ENCODE results near the gene CAD.
A peak's percentile ranks its signal among the peaks of the same experiment; 100 is the strongest.

CAD gene

GRCh38 chr2:27250652-27251379, 33.6 kb downstream of the CAD start:
- Histone ChIP-seq H3K27ac (ENCODE audit: low read depth, low read length) (no peak overlapping the region), H3K4me3 (ENCODE audit: low read depth in 1 of 5, low read length in 5 of 5) (no peak overlapping the region), H3K9ac (ENCODE audit: low read length in 5 of 5) (no peak overlapping the region), H3K9me3 (ENCODE audit: control insufficient read depth in 5 of 5, low read length in 5 of 5) (no peaks in the 10 kb centered on the region), H3K27me3 (ENCODE audit: control insufficient read depth in 5 of 5, insufficient read depth in 4 of 5, low read length in 5 of 5) (peaks cover 14 to 40% (median 38%) of the 10 kb centered on the region in 5 donors), H3K36me3 (ENCODE audit: control insufficient read depth in 5 of 5, insufficient read depth in 5 of 5, low read length in 5 of 5) (no peaks in the 10 kb centered on the region), H3K4me1 (ENCODE audit: control insufficient read depth in 5 of 5, insufficient read depth in 5 of 5, low read length in 5 of 5) (peaks cover 0 to 6% (median 0%) of the 10 kb centered on the region in 5 donors)

GRCh38 chr2:27251766-27252165, 34.6 kb downstream of the CAD start:
- Histone ChIP-seq H3K4me3 (ENCODE audit: low read depth in 1 of 5, low read length in 5 of 5) (no peak overlapping the region), H3K9me3 (ENCODE audit: control insufficient read depth in 5 of 5, low read length in 5 of 5) (no peaks in the 10 kb centered on the region), H3K4me1 (ENCODE audit: control insufficient read depth in 5 of 5, insufficient read depth in 5 of 5, low read length in 5 of 5) (peaks cover 0 to 6% (median 0%) of the 10 kb centered on the region in 5 donors), H3K36me3 (ENCODE audit: control insufficient read depth in 5 of 5, insufficient read depth in 5 of 5, low read length in 5 of 5) (no peaks in the 10 kb centered on the region), H3K9ac (ENCODE audit: low read length in 5 of 5) (no peak overlapping the region), H3K27me3 (ENCODE audit: control insufficient read depth in 5 of 5, insufficient read depth in 4 of 5, low read length in 5 of 5) (peaks cover 19 to 47% (median 47%) of the 10 kb centered on the region in 5 donors), H3K27ac (ENCODE audit: low read depth, low read length) (no peak overlapping the region)

- Histone ChIP-seq H3K36me3 (ENCODE audit: control insufficient read depth in 5 of 5, insufficient read depth in 5 of 5, low read length in 5 of 5) (no peaks in the 10 kb centered on the region), H3K4me1 (ENCODE audit: control insufficient read depth in 5 of 5, insufficient read depth in 5 of 5, low read length in 5 of 5) (peaks cover 0 to 4% (median 0%) of the 10 kb centered on the region in 5 donors), H3K9me3 (ENCODE audit: control insufficient read depth in 5 of 5, low read length in 5 of 5) (no peaks in the 10 kb centered on the region), H3K4me3 (ENCODE audit: low read depth in 1 of 5, low read length in 5 of 5) (no peak overlapping the region), H3K27me3 (ENCODE audit: control insufficient read depth in 5 of 5, insufficient read depth in 4 of 5, low read length in 5 of 5) (peaks cover 19 to 64% (median 58%) of the 10 kb centered on the region in 5 donors), H3K9ac (ENCODE audit: low read length in 5 of 5) (no peak overlapping the region), H3K27ac (ENCODE audit: low read depth, low read length) (no peak overlapping the region)
Measured at GRCh38 chr2:27255187-27255586, 38.0 kb downstream of the CAD start.

- Histone ChIP-seq H3K4me3 (ENCODE audit: low read depth in 1 of 5, low read length in 5 of 5) (no peak overlapping the region), H3K9ac (ENCODE audit: low read length in 5 of 5) (no peak overlapping the region), H3K27ac (ENCODE audit: low read depth, low read length) (no peak overlapping the region), H3K4me1 (ENCODE audit: control insufficient read depth in 5 of 5, insufficient read depth in 5 of 5, low read length in 5 of 5) (no peaks in the 10 kb centered on the region), H3K36me3 (ENCODE audit: control insufficient read depth in 5 of 5, insufficient read depth in 5 of 5, low read length in 5 of 5) (no peaks in the 10 kb centered on the region), H3K9me3 (ENCODE audit: control insufficient read depth in 5 of 5, low read length in 5 of 5) (no peaks in the 10 kb centered on the region), H3K27me3 (ENCODE audit: control insufficient read depth in 5 of 5, insufficient read depth in 4 of 5, low read length in 5 of 5) (peaks cover 19 to 64% (median 58%) of the 10 kb centered on the region in 5 donors)
Measured at GRCh38 chr2:27255660-27256059, 38.5 kb downstream of the CAD start.

- peaks cover 0 to 4% (median 0%) of the 10 kb centered on the region in 5 donors for H3K4me1 ChIP-seq (ENCODE audit: control insufficient read depth in 5 of 5, insufficient read depth in 5 of 5, low read length in 5 of 5)
- H3K36me3 ChIP-seq (ENCODE audit: control insufficient read depth in 5 of 5, insufficient read depth in 5 of 5, low read length in 5 of 5), result no peaks in the 10 kb centered on the region
- no peak overlapping the region for H3K4me3 ChIP-seq (ENCODE audit: low read depth in 1 of 5, low read length in 5 of 5)
- no peak overlapping the region for H3K27ac ChIP-seq (ENCODE audit: low read depth, low read length)
- H3K27me3 ChIP-seq (ENCODE audit: control insufficient read depth in 5 of 5, insufficient read depth in 4 of 5, low read length in 5 of 5), result peaks cover 26 to 68% (median 58%) of the 10 kb centered on the region in 5 donors
- H3K9me3 ChIP-seq (ENCODE audit: control insufficient read depth in 5 of 5, low read length in 5 of 5), result no peaks in the 10 kb centered on the region
- no peak overlapping the region for H3K9ac ChIP-seq (ENCODE audit: low read length in 5 of 5)
Measured at GRCh38 chr2:27256855-27257454, 39.8 kb downstream of the CAD start.

GRCh38 chr2:27258051-27258450, 40.9 kb downstream of the CAD start:
- H3K9me3 ChIP-seq (ENCODE audit: control insufficient read depth in 5 of 5, low read length in 5 of 5), result no peaks in the 10 kb centered on the region
- peaks cover 0 to 14% (median 8%) of the 10 kb centered on the region in 5 donors for H3K4me1 ChIP-seq (ENCODE audit: control insufficient read depth in 5 of 5, insufficient read depth in 5 of 5, low read length in 5 of 5)
- H3K27me3 ChIP-seq (ENCODE audit: control insufficient read depth in 5 of 5, insufficient read depth in 4 of 5, low read length in 5 of 5), result peaks cover 26 to 72% (median 64%) of the 10 kb centered on the region in 5 donors
- H3K36me3 ChIP-seq (ENCODE audit: control insufficient read depth in 5 of 5, insufficient read depth in 5 of 5, low read length in 5 of 5), result no peaks in the 10 kb centered on the region
- H3K27ac ChIP-seq (ENCODE audit: low read depth, low read length), result no peak overlapping the region
- H3K4me3 ChIP-seq (ENCODE audit: low read depth in 1 of 5, low read length in 5 of 5), result no peak overlapping the region
- no peak overlapping the region for H3K9ac ChIP-seq (ENCODE audit: low read length in 5 of 5)

GRCh38 chr2:27261241-27261925, 44.2 kb downstream of the CAD start:
- Histone ChIP-seq H3K36me3 (ENCODE audit: control insufficient read depth in 5 of 5, insufficient read depth in 5 of 5, low read length in 5 of 5) (no peaks in the 10 kb centered on the region), H3K27me3 (ENCODE audit: control insufficient read depth in 5 of 5, insufficient read depth in 4 of 5, low read length in 5 of 5) (peaks cover 42 to 78% (median 72%) of the 10 kb centered on the region in 5 donors), H3K9ac (ENCODE audit: low read length in 5 of 5) (no peak overlapping the region), H3K4me3 (ENCODE audit: low read depth in 1 of 5, low read length in 5 of 5) (peak overlapping the region in 1 of 5 donors; percentile 66), H3K27ac (ENCODE audit: low read depth, low read length) (no peak overlapping the region), H3K4me1 (ENCODE audit: control insufficient read depth in 5 of 5, insufficient read depth in 5 of 5, low read length in 5 of 5) (peaks cover 0 to 37% (median 31%) of the 10 kb centered on the region in 5 donors), H3K9me3 (ENCODE audit: control insufficient read depth in 5 of 5, low read length in 5 of 5) (no peaks in the 10 kb centered on the region)

- peaks cover 0 to 37% (median 31%) of the 10 kb centered on the region in 5 donors for H3K4me1 ChIP-seq (ENCODE audit: control insufficient read depth in 5 of 5, insufficient read depth in 5 of 5, low read length in 5 of 5)
- no peaks in the 10 kb centered on the region for H3K9me3 ChIP-seq (ENCODE audit: control insufficient read depth in 5 of 5, low read length in 5 of 5)
- H3K9ac ChIP-seq (ENCODE audit: low read length in 5 of 5), result no peak overlapping the region
- H3K27me3 ChIP-seq (ENCODE audit: control insufficient read depth in 5 of 5, insufficient read depth in 4 of 5, low read length in 5 of 5), result peaks cover 36 to 74% (median 67%) of the 10 kb centered on the region in 5 donors
- H3K4me3 ChIP-seq (ENCODE audit: low read depth in 1 of 5, low read length in 5 of 5), result peak overlapping the region in 1 of 5 donors; percentile 66
- H3K27ac ChIP-seq (ENCODE audit: low read depth, low read length), result no peak overlapping the region
- no peaks in the 10 kb centered on the region for H3K36me3 ChIP-seq (ENCODE audit: control insufficient read depth in 5 of 5, insufficient read depth in 5 of 5, low read length in 5 of 5)
Measured at GRCh38 chr2:27261926-27262298, 44.7 kb downstream of the CAD start.

- H3K4me3 ChIP-seq (ENCODE audit: low read depth in 1 of 5, low read length in 5 of 5), result peak within 1 kb of the TSS; percentile 22 to 66 (median 58)
- H3K27me3 ChIP-seq (ENCODE audit: control insufficient read depth in 5 of 5, insufficient read depth in 4 of 5, low read length in 5 of 5), result peaks cover 32 to 72% (median 66%) of the 10 kb centered on the region in 5 donors
- no peak within 1 kb of the TSS for H3K27ac ChIP-seq (ENCODE audit: low read depth, low read length)
- H3K36me3 ChIP-seq (ENCODE audit: control insufficient read depth in 5 of 5, insufficient read depth in 5 of 5, low read length in 5 of 5), result no peaks in the 10 kb centered on the region
- H3K4me1 ChIP-seq (ENCODE audit: control insufficient read depth in 5 of 5, insufficient read depth in 5 of 5, low read length in 5 of 5), result peaks cover 0 to 37% (median 31%) of the 10 kb centered on the region in 5 donors
- no peaks in the 10 kb centered on the region for H3K9me3 ChIP-seq (ENCODE audit: control insufficient read depth in 5 of 5, low read length in 5 of 5)
- H3K9ac ChIP-seq (ENCODE audit: low read length in 5 of 5), result peak within 1 kb of the TSS in 2 of 5 donors; percentile 58 to 63
Measured at GRCh38 chr2:27262379-27263286, 45.5 kb downstream of the CAD start, which contains the start of gene SLC30A3. Gene SLC30A3 (minus strand): TSS chr2:27263047. CDS start chr2:27262906, 141 bp downstream.

Data from subcutaneous abdominal adipose tissue (tissue), 5 donors.